Common myeloid progenitor, CD34-positive (primary cell): ENCODE data around the gene PKNOX1. TPM values are rescaled to one million over a fixed set of nuclear protein-coding genes. Genes with fewer than 3 reads are reported as not detected.
"Not testable (repeated sequence)": the region's sequence is repeated elsewhere in the genome, so short reads cannot be mapped to it uniquely, and the experiment has no call there.

Experiments
- CTCF ChIA-PET: fragments of 350-600 bp; sonication (Branson Sonifier 250); formaldehyde crosslinking; loops from one replicate; lab custom pipeline; 2021; ENCODE audit warnings: antibody characterized with exemption; lab: Charles Lee
- POLR2A ChIA-PET: fragments of 350-600 bp; sonication (Branson Sonifier 250); formaldehyde crosslinking; loops from one replicate; lab custom pipeline; 2021; ENCODE audit warnings: antibody characterized with exemption; lab: Charles Lee
- DNase-seq, 3 donors: peaks; one replicate each; pipeline versions ENCODE4 v3.0.0 to v3.0.0-alpha.2; 2013
- H3K27ac ChIP-seq, 2 experiments: 1 replicate in 1 of 2; 2 replicates in 1 of 2; pipeline ENCODE4 v1.7.0; 2013; ENCODE audit warnings: inconsistent platforms in 2 of 2, low read length in 2 of 2, mild to moderate bottlenecking in 2 of 2, low read depth in 1 of 2, moderate library complexity in 1 of 2; ENCODE audit not compliant: severe bottlenecking in 2 of 2, insufficient read depth in 1 of 2, poor library complexity in 1 of 2
- H3K27me3 ChIP-seq, 5 experiments: replicated peaks in 2 of 5; 1 replicate in 3 of 5; 2 replicates in 2 of 5; pipeline versions ENCODE4 v1.6.1 to v1.7.0; 2013; ENCODE audit warnings: low read length in 4 of 5, mild to moderate bottlenecking in 2 of 5, moderate library complexity in 2 of 5, inconsistent platforms in 1 of 5; ENCODE audit not compliant: insufficient read depth in 5 of 5, control insufficient read depth in 4 of 5
- H3K36me3 ChIP-seq, 4 experiments: 1 replicate in 2 of 4; 2 replicates in 2 of 4; pipeline versions ENCODE4 v1.6.1 to v1.7.0; 2013; ENCODE audit warnings: low read length in 3 of 4, control low read depth in 1 of 4, mild to moderate bottlenecking in 1 of 4; ENCODE audit not compliant: control insufficient read depth in 4 of 4, insufficient read depth in 4 of 4
- H3K4me1 ChIP-seq, 4 experiments: 1 replicate in 3 of 4; 2 replicates in 1 of 4; pipeline versions ENCODE4 v1.6.1 to v1.7.1; 2013; ENCODE audit warnings: low read length in 3 of 4, mild to moderate bottlenecking in 3 of 4, control low read depth in 1 of 4, inconsistent platforms in 1 of 4, moderate library complexity in 1 of 4; ENCODE audit not compliant: control insufficient read depth in 4 of 4, insufficient read depth in 4 of 4; ENCODE audit errors: control extremely low read depth in 1 of 4
- H3K4me3 ChIP-seq, 7 experiments: 1 replicate in 4 of 7; 2 replicates in 3 of 7; pipeline versions ENCODE4 v1.5.1 to v1.7.0; 2013; ENCODE audit warnings: mild to moderate bottlenecking in 7 of 7, low read length in 6 of 7, moderate library complexity in 6 of 7, inconsistent platforms in 2 of 7, low read depth in 2 of 7, control low read depth in 1 of 7; ENCODE audit not compliant: insufficient read depth in 4 of 7, control insufficient read depth in 1 of 7; ENCODE audit errors: extremely low read depth in 1 of 7
- H3K9me3 ChIP-seq, 5 experiments: 1 replicate in 4 of 5; 2 replicates in 1 of 5; pipeline versions ENCODE4 v1.6.1 to v1.7.1; 2013; ENCODE audit warnings: low read length in 4 of 5, mild to moderate bottlenecking in 2 of 5, inconsistent platforms in 1 of 5, low read depth in 1 of 5, moderate library complexity in 1 of 5; ENCODE audit not compliant: control insufficient read depth in 4 of 5, insufficient read depth in 2 of 5; ENCODE audit errors: control extremely low read depth in 1 of 5
- WGBS: methylation state at CpG from one replicate; pipeline ENCODE4 v1.1.5; 2013; ENCODE audit not compliant: insufficient coverage; 5-methylcytosine and 5-hydroxymethylcytosine counted together
- polyA plus RNA-seq: library from polyadenylated mRNA; unstranded; fragments of 120-200 nt; gene quantifications from one replicate; pipeline ENCODE4 v1.2.1, GENCODE V29; 2013

The PKNOX1 gene, protein sequence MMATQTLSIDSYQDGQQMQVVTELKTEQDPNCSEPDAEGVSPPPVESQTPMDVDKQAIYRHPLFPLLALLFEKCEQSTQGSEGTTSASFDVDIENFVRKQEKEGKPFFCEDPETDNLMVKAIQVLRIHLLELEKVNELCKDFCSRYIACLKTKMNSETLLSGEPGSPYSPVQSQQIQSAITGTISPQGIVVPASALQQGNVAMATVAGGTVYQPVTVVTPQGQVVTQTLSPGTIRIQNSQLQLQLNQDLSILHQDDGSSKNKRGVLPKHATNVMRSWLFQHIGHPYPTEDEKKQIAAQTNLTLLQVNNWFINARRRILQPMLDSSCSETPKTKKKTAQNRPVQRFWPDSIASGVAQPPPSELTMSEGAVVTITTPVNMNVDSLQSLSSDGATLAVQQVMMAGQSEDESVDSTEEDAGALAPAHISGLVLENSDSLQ
- polyA plus RNA-seq = 8.0 TPM

DNA sequence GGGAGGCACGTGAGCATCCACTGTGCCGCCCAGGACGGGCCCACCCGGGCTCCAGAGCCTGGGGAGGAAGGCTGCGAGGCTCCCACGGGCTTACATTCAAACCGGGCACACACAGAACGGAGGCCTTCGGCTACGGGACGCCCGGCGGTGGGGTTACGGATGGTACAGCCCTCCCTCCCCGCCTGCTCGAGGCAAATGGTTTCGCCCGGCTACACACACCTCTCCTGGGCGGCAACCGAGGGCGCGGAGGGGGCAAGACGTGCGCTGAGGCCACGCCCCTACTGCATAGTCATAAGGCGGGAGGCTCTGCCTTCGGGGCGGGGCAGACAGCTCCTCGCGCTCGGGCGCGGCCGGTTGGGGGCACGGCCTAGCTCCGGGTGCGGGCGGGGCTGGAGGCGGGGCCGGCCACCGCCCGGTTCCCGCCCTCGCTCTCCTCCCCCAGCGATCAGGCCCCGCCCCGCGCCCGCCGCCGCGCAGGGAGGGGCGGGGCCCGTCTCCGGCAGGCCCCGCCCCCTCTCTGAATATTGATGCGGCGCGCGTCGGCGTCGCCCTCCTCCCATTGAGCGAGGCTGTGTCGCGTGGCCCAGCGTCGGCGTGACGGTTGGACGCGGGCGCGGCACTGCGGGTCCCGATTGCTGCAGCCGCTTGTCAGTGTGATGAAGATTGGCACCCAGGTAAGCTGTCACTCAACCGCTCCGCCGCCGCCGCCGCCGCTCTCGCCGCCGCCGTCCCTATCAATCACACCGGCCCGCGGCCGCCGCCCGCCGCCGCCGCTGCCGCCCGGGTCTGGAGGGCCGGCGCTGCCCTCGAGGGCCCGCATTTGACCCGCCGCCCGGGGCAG, at the start of gene PKNOX1:
TSS of gene PKNOX1 (plus strand) at position 572 of the 841 bp plus-strand sequence. CDS start 29,820 bp downstream, outside the sequence.
- peaks cover 0 to 8% (median 3%) of the 10 kb centered on the region in 4 experiments for H3K36me3 ChIP-seq
- H3K27me3 ChIP-seq = no peaks in the 10 kb centered on the region
- peak; percentile 99 for DNase-seq
- POLR2A ChIA-PET = interaction anchor here (1.0 kb wide), 1 partner anchor 82 kb away, joined by 3 read pairs; no protein-coding TSS in a partner anchor
- H3K27ac ChIP-seq = peak within 1 kb of the TSS; percentile 85 to 92
- CTCF ChIA-PET = no interaction called here
- WGBS = 0% methylated on average over 58 of the region's 106 CpGs
- peak within 1 kb of the TSS; percentile 65 to 94 (median 86) for H3K4me3 ChIP-seq
- peaks cover 0 to 20% (median 15%) of the 10 kb centered on the region in 4 experiments for H3K4me1 ChIP-seq
- peaks cover 0 to 7% (median 1%) of the 10 kb centered on the region in 5 experiments for H3K9me3 ChIP-seq

DNA sequence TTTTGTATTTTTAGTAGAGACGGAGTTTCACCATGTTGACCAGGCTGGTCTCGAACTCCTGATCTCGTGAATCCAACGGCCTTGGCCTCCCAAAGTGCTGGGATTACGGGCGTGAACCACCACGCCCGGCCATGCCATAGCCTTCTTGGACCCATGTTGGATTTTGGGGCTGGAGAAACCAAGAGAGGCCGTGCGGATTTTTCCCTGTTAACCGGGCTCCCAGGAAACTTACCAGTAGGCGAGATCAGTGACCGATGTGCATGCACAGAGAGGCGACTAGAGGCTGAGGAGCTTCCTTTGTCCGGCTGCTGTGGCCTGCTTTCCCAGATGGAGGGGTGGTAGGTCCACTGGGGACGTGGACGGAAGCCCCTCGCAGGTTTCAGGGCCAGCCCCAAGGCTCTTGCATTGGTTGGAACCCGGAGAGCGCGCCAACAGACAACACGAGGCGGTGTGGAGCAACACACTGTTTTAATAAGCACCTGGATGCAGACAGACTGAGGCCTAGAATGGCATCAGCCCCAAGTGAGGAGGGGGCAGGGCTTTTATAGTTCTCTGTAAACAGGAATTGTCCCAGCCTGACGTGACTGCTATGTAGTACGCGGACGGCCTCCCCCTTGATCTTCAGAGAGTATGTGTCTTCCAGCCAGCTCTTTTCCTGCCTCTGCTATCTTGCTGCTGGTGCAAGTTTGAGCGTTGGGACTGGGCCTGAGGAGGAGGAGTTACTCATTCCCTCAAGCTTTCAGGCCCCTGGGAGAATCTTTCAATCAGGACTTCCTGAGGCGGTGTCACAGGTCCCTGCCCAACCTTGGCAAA, 49.0 kb upstream of the PKNOX1 start, which contains the start of gene ERVH48-1:
TSS of gene ERVH48-1 (minus strand) at position 517 of the 813 bp plus-strand sequence. CDS start 6,624 bp downstream, outside the sequence.
- no peaks in the 10 kb centered on the region for H3K9me3 ChIP-seq
- no peak for DNase-seq
- H3K4me1 ChIP-seq = peaks cover 0 to 13% (median 9%) of the 10 kb centered on the region in 4 experiments
- H3K36me3 ChIP-seq = no peaks in the 10 kb centered on the region
- ChIA-PET CTCF (interaction anchor here (1.3 kb wide), 1 partner anchor 31 kb away, joined by 4 read pairs; no protein-coding TSS in a partner anchor), POLR2A (no interaction called here)
- 91% methylated on average over 24 of the region's 29 CpGs for WGBS
- no peak within 1 kb of the TSS for H3K27ac ChIP-seq
- H3K27me3 ChIP-seq = no peaks in the 10 kb centered on the region
- H3K4me3 ChIP-seq = no peak within 1 kb of the TSS

DNA sequence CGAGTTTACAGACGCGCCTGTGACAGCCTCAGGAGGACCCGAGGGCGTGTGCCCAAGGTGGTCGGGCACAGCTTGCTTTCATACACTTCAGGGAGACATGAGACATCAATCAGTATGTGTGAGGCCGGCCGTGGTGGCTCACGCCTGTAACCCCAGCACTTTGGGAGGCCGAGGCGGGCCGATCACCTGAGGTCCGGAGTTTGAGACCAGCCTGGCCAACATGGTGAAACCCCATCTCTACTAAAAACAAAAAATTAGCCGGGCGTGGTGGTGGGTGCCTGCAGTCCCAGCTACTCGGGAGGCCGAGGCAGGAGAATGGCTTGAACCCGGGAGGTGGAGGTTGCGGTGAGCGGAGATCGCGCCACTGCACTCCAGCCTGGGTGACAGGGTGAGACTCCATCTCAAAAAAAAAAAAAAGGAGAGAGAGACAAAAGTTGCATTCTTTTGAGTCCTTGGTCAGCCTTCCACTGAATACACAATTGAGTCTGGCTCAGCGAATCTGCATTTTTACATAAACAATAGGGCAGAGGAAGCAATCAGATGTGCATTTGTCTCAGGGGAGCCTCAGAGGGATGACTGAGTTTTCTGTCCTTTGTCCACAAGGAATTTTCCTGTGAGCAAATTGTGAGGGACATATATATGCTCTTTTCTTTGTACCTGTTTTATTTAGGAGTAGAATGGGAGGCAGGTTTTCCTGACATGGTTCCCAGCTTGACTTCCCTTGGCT, 46.7 kb upstream of the PKNOX1 start:
- H3K36me3 ChIP-seq, H3K4me3 ChIP-seq, POLR2A ChIA-PET, H3K27ac ChIP-seq, DNase-seq, H3K9me3 ChIP-seq, H3K27me3 ChIP-seq: not testable (repeated sequence)
- peaks cover 0 to 13% (median 9%) of the 10 kb centered on the region in 4 experiments for H3K4me1 ChIP-seq
- CTCF ChIA-PET = interaction anchor here (1.6 kb wide), 1 partner anchor 7 kb away, joined by 4 read pairs; no protein-coding TSS in a partner anchor
- WGBS = 96% methylated on average over 21 of the region's 23 CpGs

DNA sequence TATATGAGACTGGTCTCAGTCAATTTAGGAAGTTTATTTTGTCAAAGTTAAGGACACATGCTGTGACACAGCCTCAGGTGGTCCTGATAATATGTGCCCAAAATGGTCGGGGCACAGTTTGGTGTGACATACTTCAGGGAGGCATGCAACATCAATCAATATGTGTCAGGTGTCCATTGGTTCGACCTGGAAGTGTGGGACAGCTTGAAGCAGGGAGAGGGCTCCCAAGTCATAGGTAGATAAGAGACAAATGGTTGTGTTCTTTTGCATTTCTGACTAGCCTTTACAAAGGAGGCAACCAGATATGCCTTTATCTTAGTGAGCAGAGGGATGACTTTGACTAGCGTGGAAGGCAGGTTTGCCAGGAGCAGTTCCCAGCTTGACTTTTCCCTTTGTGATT, 44.4 kb upstream of the PKNOX1 start:
- Histone ChIP-seq H3K4me1 (no peaks in the 10 kb centered on the region), H3K4me3 (no peak overlapping the region), H3K27me3 (no peaks in the 10 kb centered on the region), H3K27ac (no peak overlapping the region), H3K36me3 (no peaks in the 10 kb centered on the region), H3K9me3 (no peaks in the 10 kb centered on the region)
- ChIA-PET CTCF (no interaction called here), POLR2A (no interaction called here)
- DNase-seq = no peak
- 94% methylated on average over 3 of the region's 3 CpGs for WGBS

DNA sequence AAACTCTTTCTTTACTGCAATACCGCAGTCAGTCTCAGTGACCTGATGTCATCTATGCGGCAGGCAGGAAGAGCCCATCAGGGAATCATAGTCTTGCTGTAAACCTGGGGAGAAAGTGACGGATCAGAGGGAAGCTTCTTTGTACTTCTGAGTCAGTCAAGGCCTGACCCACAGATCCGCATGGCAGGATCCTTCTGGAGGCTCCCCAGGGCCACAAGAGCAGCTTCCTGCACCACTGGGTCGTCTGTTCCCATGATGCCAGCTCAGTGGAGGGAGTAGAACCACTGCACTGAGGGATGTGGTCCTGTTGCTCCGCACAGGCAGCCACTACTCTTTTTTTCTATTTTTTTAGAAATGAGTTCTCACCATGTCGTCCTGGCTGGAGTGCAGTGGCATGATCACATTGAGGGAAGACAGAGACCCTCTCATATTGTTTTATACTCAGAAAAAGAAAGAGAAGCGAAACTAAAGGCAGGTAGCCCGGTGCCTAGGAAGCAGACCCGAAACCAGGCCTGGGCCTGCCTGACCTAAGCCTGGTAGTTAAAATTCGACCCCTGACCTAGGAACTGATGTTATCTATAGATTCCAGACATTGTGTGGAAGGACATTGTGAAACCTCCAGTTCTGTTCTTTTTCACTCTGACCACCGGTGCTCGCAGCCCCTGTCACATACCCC, 42.7 kb upstream of the PKNOX1 start:
- H3K9me3 ChIP-seq = no peaks in the 10 kb centered on the region
- no peaks in the 10 kb centered on the region for H3K27me3 ChIP-seq
- H3K4me1 ChIP-seq = no peaks in the 10 kb centered on the region
- H3K36me3 ChIP-seq = no peaks in the 10 kb centered on the region
- no peak overlapping the region for H3K4me3 ChIP-seq
- WGBS = 88% methylated on average over 7 of the region's 13 CpGs
- no peak for DNase-seq
- CTCF ChIA-PET = no interaction called here
- H3K27ac ChIP-seq = no peak overlapping the region
- POLR2A ChIA-PET = no interaction called here
